GM19455 (cell line): ENCODE results near the gene PLD6.
"Not testable (repeated sequence)": the region's sequence is repeated elsewhere in the genome, so short reads cannot be mapped to it uniquely, and the experiment has no call there.

Source experiments
- ATAC-seq: cut with Tn5 transposase; IDR thresholded peaks from one replicate; pipeline ENCODE4 v1.9.1; 2021; ENCODE audit not compliant: unreplicated experiment

PLD6 gene

DNA sequence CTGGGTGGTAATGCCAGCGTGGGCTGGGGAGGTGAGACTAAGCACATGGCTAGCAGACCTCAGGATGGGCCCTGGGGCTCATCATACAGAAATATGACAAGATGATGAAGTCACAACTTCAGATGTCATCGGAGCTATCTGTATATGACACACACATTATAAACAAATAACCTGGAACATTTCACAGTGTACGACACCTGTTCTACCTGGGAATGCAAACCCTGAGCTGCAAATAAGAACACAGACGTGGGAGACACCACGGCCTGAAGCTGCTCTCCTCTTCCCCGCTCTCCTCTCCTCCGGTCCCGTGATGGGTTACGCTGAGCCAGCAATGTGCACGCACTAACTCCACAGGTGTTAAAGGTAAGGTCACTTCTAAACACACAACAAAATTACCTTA is 4.9 kb downstream of the PLD6 start:
- ATAC-seq: no peak

DNA sequence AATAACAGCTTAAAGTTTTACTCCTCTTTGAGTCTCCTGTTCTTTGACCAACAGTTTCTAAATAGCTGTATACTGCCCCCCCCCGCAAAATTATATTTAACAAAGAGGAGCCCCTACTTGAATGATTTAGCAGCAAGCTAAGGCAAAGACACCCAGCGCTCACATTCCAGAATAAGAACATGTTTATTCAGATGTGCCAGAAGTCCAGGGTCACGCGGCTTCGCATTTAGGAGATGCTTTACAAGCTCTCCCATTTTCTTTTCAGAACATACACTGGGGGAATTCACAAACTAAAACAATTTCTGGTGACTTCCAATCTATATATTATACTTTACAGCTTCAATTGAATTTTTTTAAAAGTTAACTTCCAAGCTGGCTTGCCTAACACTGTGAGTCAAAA is 5.3 kb downstream of the PLD6 start:
- ATAC-seq: no peak

DNA sequence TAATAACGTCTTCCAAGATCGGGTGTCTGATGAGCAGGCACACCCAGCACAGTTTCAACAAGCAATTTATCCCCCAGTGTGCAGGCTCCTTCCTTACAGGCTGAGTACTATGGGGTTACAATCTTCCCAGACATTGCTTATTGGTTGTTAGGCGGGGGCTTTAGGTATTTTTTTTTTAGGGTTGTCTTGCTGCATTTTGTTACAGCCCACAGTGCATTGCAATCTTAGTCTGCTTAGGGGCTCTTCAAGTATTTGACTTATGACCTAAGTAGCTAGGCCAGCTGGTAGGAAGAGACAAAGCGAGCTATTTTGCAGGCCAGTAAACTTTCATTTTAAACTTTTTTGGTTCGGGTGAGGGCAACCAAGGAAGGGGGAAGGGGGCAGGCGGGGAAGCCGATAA is 5.8 kb downstream of the PLD6 start:
- no peak for ATAC-seq

DNA sequence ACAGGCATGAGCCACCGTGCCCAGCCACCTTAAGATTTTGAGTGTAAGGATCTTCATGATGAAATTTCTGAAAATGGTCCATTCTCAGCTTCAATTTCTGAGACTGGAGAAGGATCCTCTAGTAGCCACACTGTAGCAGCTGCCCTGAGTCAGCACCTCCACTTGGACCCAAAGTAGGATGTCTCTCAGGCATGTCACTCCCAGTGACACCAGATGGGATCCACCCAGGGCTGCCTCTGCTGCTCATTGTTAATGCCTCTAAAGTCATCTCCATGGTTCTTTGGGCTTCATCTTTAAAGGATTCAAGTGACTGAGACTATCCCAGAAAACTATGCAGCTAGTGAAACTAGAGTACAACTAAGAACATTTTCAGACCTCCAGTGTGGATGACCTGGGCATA is 7.9 kb downstream of the PLD6 start:
- no peak for ATAC-seq

DNA sequence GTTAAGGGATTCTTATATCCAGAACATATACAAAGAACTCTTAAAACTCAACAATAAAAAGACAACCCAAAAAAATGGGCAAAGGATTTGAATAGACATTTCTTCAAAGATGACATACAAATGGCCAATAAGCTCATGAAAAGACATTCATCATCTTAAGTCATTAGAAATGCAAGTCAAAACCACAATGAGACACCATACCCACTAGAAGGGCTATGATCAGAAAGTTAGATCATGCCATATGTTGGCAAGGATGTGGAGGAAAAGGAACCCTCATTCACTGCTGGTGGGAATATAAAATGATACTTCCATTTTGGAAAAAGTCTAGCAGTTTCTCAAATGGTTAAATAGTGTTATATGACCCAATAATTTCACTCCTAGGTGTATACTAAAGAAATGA is 9.4 kb downstream of the PLD6 start:
- ATAC-seq: no peak

DNA sequence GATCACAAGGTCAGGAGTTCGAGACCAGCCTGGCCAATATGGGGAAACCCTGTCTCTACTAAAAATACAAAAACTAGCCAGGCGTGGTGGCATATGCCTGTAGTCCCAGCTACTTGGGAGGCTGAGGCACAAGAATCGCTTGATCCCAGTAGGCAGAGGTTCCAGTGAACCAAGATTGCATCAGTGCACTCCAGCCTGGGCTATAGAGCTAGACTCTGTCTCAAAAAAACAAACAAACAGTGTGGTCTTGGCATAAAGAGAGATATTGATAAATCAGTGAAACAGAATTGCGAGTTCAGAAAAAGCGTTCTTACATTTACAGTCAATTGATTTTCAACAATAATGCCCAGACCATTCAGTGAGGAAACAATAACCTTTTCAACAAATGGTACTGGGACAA is 10.7 kb downstream of the PLD6 start:
- ATAC-seq: not testable (repeated sequence)

DNA sequence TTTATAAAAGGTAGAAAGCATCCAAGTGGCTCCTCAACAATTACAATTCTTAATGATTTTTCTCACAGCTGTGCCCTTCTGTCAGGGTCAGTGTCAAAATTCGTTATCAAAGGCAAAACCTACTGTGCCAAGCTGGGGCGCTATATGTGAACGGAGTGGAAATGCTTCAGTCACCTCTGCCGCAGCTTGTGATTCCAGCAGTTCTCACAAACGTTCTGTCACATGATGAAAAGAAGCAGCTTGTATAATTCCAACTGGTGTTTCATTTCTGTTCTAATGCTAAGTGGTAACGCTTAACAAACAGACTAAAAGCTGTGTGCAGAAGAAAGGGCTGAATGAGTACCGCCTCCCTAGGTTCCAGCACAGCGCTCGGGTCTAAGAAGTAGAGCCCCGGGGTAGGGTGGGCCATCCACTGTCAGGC is 14.2 kb downstream of the PLD6 start:
- ATAC-seq: no peak

DNA sequence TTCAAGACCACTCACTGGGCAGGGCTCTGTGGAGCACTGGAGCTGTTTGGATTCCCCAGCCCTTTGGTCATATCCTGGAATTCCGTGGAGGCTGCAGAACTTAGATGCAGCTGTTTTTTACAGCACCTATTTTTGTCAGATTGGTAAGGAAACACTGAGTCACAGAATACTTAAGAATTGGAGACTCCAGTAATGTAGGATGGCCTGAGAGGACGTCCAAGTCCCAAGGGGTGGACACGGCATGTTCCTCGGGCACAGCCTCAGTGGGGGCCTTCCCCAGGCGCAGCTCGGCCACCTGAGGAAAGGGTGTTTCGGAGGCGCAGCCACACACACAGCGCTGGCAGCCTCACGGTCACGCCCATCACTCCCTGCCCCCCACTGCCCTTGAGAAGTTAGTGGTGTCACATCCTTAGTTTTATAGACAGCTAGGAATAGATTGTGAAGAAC is 14.8 kb downstream of the PLD6 start:
- no peak for ATAC-seq

DNA sequence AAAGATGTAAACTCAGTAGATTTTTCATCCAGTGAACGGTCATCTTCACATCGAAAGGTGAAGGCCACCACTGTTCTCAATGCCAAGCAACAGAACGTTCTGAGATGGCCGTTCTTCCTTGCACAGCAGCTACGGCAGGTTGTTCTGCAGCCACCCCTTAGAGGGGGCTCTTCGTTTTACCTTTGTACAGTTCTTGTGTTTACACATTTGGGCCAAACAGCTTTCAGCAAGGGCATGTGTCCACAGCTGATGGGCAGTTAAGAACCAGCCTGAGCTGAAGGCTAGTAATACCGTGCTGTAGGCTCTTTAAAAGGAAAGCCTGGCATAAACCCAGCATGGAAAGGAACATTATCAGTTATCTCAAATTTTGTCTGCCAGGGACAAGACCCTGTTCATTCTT is 15.9 kb downstream of the PLD6 start:
- ATAC-seq: no peak

DNA sequence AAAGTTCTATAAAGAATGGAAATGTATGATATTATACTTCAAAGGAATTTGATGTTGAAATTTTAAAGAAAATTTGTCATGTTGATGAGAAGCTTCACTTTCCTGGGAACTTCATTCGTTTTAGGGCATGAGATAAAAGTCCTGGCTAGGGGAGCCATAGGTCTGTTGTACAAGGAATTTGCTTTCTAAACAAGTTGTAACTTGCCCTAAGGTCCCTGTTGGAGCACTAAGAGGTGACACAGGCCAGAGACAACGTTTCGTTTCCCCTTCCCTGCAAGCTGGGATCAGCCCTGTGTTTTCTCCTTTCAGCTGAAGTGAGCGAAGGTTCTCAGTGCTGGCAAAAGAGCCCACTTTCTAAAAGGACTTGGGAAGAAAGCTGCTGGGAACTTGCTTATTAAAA is 16.6 kb downstream of the PLD6 start:
- no peak for ATAC-seq

DNA sequence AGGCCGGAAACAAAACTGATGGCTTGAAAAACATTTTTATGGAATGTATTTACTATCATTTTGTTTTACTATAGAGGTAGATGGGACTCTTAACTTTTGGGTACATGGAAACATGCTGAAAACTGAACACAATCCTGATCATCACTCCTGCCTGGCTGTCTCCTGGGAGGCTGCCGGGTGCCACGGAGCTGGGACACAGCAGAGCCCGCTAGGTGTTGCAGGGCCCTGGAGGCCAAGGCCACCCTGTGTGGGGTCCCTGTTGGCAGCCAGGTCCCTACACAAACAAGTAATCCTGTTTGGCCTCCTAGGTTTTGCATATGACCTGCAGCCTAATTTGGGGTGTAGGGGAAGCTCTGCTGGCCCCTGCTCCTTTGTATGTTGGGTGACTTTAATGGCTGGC is 17.5 kb downstream of the PLD6 start:
- ATAC-seq: no peak

DNA sequence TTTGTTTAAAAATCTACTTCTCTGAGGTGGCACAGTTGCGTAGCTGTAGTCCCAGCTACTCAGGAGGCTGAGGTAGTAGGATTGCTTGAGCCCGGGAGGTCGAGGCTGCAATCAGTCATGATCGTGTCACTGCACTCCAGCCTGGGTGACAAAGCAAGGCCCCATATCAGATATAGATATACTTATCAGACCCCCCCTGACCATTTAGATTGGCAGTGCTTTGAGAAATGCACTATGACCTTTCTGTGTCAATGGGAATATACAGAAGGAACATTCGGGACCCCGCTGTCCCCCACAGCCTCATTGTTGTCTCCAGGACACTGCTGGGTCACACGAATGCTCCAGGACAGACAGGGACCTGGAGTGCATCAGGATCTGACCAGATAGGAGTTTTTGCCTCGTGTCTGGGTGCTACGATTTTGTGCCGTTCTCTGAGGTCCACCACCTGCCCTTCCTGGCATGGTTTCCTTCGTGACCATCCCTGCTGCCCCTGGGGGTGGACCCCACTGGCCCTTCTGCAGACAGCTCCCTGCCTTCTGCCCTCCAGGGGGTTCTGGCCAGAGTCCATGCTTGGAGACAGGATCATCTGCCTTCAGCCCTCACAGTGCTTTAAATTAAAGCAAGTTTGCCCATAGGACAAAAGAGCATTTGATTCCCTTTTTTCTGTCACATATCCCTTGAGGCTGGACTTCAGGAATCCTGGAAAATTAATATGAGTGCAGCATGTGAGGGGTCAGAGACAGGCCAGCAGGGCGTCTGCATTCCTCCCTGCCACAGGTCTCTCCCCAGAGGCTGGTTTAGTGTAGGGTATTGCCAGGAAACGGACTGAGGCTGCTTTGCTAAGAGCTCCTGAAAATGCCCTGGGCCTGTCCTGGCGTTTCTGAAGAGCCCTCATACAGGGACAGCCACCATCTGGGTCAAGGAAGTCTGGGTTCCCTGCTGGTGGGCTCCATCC is 19.3 kb downstream of the PLD6 start:
- ATAC-seq: no peak

DNA sequence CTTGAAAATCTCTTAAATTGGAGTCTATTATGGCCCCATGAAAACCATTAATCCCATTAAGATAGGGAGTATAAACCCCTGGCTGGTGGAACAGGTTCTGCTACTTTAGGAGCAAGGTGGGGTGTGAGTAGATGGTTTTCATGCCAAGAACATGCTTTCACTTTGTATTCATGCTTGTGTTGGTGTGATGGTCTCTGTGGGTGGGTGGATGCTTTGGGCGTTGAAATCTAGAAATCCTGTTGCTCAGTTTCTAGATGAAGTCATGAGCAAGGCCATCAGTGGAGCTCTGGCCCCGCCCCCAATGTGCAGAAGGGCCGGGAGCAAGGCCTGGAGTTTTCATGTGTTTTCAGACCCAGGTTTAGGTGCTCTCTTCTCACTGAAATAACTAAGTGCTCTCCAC is 20.1 kb downstream of the PLD6 start:
- ATAC-seq: no peak

DNA sequence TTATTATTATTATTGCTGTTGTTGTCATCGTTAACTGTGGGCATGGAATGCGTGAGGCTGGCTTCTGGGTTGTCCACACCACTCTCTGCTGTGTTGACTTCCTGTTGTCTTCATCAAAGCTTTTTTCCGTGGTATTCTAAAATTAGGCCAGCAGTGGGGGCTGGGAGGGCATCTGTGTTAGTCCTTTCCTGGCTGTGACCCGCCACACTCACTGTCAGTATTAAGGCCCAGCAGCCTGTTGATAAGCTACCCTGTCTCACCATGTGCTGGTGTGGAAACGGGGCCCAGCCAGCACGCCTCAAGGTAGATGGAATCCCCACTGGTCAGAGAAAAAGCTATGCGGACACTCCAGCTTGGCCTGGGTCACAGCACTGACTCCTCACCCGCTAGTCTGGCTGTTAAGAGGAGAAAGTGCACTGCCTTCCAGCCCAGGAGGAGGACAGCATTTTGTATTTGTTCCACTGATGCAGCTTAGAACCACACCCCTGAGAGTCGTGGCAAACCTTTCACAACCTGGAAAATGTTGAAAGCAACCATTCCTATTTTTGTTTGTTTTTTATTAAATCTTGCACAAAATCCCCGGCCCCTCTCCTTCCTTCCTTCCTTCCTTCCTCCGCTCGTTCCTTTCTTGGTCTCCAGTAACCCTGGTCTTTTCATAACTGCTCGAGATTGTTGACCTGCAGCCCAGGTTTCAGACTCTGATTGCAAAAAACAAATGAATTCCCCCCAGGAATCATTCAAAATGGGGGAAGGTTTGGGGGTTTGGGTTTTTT is 21.0 kb downstream of the PLD6 start:
- not testable (repeated sequence) for ATAC-seq

DNA sequence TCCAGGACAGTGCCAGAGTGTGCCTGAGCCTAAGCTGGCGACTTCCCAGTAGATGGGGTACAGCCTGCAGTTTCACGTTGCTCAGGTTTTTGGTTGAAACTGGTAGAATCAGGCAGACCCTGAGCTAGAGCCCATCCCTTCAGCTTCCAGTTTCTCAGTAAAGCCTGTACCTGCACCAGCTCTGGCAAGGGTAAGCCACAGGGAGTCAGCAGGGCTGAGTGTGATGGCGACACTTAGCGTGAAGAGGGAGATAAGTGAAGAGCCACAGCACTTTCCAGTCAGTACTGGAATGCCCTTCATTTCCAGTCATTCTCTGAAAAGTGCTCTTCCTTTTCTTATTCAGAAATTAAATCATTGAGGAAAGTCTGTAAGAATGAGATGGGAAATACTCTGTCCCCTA is 22.4 kb downstream of the PLD6 start:
- ATAC-seq: no peak

DNA sequence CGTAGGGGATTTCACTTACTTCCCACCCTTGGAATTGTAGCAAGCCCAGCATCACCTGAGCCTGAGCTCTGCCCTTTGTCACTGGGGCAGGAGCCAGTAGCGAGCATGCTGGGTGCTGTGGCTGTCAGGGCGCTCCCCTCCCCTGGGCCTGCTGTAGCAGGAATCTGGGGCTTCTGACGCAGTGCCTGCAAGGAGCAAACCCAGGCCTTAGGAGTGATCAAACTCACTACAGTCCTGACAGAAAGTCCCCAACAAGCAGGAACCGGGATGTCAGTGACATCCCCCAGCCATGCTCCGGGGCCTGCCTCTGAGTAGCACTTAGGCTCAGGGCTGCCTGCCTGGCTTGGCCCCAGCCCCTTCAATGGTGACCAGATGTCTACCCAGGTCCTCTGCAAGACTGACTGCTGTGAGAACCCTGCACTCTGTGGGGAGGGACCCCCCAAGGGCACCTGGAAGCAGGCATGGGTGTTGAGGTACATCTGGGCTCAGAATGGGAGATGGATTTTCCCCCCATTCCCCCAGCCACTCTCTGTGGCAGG is 23.5 kb downstream of the PLD6 start:
- ATAC-seq: no peak

DNA sequence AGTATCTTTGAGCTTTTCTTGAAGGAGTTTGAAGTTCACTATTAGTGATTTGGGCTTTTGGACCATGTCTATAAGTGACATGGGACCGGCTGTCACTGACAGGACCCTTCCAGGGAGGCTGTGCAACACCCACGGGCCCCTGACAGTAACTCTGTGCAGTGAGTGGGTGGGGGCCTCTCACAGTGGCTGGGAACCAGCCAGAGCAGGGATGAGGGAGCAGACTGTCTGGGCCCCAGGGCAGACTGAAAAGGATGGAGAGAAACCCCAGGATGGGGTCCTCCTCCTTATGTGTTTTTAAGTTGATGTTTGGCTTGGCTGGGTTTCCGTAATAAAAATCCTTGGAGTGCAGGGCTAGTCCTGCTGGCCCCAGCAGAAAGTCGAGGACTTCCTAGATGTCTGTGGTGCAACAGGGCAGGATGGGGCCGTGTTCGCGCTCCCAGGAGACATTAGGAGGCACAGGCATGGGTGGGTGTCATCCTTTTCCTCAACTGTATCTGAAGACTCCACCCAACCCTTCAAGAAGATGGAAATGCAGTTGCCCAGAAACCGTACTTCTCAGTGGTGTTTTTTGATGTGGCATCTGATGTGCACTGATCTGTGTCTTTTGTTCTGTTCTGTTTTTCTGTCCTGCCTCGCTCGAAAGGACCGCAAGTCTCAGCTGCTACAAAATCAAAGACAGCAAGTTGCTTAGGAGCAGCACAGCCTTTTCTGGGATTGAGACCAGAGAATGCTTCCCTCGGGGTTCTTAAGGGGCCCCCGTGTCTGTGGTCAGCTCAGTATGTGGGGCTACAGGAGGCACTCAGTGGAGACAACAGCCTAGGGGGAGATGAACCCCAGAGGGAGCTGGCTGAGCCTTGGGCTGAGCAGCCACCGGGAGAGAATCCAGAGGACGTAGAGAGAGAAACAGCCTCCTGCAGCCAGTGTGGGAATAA is 24.2 kb downstream of the PLD6 start:
- ATAC-seq: no peak

DNA sequence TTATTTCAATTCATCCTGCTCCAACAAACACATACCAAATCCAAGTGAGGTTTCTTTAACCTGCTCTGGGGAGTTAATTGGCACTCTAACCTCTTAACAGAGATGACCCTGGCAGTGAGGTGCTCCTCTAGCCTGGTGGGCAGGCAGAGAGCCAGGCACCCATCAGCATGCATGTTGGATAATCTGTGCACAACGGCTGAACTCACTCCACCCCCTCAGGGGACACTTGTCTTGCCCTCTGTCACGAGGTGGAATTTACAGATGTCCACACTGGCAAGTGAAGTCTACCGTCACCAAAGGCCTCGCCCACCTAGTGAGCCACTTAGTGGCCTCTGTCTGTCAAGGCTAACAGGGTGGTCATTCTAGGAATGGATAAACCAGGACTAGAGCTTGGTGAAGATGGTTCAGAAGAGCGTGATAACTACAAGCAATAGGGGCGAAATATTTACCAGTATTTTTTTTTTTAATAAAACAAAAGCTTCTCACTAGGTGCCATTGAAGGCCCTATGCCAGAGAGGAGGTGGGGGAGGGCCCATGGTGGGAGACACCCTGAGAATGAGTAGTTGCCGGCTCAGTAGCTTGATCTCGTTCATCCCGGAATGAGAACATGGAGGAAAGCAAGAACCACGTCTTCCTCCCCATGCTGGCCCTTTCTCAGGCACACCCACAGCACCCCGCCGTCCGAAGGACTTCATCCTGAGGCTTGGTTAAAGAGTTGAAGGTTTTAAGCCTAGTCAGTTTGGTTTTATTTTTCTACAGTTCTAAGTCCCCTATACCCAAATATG is 25.2 kb downstream of the PLD6 start:
- no peak for ATAC-seq

DNA sequence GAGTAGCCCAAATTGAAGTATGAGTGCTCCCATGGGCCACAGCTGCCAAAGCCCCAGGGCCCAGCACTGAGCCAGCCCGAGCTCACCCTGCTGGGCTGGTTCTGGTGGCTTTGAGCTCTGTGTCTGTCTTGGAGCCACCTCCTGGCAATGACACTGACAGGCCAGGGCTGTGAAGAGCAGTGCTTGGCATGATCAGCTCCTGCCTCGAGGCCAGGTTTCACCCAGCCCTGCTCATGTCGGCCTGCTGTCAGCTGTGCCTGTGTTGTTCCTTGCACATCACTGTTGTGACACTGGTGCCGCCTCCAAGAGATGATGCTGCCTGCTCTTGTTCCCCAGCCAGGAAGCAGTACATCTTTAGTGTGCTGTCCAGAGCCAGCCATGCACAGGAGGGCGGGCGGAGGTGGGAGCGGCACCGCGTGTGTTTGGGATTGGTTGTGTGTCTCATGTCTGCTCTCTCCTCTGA is 26.0 kb downstream of the PLD6 start:
- ATAC-seq: no peak

DNA sequence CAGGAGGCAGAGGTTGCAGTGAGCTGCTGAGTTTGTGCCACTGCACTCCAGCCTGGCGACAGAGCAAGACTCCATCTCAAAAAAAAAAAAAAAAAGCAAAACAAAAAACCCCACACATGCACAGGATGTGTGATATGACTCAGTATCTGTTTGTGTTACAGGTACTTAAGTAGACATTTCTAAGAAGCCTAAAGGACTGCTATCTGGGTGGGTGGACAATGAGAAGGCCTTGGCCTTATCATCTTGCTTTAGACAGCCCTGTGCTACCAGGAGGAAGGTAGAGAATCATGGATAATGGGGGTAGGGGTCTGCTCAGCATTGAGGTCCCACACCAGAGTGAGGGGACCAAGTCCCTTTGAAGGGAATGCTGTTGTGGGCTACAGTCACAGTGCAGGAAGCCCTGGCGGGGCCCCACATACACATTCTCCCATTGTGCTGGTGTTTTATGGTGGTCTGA is 26.7 kb downstream of the PLD6 start:
- peak; percentile 54 for ATAC-seq
